Amygdala (tissue), 56 donors: ENCODE data around the gene FNDC3B.
"Not testable (repeated sequence)": the region's sequence is repeated elsewhere in the genome, so short reads cannot be mapped to it uniquely, and the experiment has no call there.

Experiments used
- DNase-seq, 56 donors: peaks; one replicate each; lab custom pipeline; 2025; lab: John Stamatoyannopoulos, UW

The FNDC3B gene

DNA sequence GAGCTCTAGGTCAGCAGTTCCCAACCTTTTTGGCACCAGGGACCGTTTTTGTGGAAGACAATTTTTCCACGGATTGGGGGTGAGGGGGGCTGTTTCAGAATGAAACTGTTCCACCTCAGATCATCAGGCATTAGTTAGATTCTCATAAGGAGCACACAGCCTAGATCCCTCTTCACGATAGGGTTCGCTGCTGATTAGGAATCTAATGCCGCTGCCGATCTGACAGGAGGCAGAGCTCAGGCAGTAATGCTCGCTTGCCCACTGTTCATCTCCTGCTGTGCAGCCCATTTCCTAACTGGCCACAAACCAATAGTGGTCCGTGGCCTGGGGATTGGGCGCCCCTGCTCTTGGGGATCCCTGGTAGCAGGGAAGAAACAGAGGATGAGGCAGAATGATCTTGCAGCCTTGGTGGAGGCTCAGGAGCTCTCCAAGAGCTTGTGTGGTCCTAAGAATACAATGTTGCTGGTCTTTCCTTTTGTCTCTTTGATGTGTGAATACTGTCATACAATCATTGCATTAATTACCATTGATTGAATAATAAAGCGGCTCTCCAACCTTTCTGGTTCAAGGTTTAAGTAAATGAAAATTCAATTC is 183.2 kb downstream of the FNDC3B start:
- DNase-seq, result no peak

DNA sequence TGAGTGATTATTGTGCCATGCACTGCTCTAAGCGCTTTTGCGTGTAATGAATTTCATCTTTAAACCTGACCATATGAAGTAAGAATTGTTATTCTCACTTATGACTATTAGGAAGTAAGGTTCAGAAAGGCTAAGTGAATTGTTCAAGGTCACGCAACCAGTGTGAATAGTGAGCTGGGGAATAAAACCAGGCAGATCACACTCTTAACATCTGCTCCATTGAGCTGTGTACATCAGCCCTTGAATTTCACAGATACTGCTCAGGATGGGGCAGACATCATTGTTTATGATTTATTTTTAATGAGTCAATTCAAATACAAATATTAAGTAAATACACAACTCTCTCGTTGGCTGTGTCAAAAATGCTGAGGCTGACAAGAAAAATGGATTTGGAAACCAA is 184.5 kb downstream of the FNDC3B start:
- no peak for DNase-seq

DNA sequence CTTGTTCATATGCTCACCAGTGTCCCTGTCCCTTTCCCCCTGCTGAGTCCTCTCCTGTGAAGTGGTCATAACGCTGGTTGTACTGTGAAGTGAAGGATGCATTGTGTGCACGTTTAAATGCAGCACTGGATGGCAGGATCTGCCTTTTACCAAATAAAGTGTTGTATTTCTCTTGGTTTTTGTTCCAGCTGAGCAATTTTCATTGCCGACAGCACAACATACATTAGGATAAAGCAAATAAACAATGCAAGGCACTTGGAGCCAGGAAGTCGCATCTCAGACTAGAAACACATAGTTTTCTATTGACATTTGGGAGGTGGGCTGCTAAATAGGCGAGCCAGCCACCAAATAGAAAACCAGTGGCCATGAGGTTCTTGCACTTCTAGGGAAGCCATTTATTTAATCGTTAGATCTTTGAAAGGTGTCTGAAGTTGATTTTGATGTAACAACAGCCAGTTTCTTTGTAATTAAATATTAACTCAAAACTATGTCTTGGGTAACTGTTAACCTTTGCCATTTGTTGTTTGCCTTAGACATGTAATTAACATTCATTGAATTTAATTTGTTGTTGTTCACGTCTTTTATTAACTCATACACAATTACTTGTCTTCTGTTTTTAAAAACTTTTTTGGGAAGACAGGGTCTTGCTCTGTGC is 185.3 kb downstream of the FNDC3B start:
- DNase-seq, result no peak

DNA sequence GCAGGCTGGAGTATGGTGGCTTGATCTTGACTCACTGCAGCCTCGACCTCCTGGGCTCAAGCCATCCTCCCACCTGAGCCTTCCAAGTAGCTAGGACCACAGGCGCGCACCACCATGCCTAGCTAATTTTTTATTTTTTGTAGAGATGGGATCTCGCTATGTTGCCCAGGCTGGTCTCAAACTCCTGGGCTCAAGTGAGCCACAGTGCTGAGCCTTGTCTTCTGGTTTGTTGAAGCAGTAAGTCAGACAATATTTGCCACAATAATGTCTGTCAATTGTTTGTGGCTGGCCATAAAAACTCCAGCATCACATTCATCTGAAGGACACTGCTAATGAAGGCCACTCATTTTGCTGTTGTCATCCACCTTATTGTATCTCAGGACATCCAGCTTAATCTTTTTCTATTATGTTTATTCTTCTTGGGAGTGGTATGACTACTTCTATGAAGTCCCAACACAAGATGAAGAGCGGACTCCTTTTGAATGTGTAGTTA is 185.9 kb downstream of the FNDC3B start:
- no peak for DNase-seq

DNA sequence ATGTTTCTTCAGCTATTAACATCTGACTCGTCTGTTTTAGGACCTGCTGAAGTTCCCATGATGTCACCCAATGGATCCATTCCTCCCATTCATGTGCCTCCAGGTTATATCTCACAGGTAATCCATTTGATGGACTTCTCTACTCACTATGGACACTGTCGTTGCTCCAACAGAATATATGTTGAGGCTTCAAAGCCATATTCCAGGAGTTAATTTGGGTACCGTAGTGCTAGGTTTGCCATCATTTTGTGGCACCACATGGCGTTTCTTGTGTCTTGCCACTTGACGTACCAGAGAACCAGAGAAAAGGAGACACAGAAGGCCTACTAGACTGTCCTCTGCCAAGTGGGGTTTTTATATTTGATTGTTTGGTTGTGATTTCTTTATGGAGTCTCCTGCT is 187.5 kb downstream of the FNDC3B start:
- DNase-seq, result no peak

DNA sequence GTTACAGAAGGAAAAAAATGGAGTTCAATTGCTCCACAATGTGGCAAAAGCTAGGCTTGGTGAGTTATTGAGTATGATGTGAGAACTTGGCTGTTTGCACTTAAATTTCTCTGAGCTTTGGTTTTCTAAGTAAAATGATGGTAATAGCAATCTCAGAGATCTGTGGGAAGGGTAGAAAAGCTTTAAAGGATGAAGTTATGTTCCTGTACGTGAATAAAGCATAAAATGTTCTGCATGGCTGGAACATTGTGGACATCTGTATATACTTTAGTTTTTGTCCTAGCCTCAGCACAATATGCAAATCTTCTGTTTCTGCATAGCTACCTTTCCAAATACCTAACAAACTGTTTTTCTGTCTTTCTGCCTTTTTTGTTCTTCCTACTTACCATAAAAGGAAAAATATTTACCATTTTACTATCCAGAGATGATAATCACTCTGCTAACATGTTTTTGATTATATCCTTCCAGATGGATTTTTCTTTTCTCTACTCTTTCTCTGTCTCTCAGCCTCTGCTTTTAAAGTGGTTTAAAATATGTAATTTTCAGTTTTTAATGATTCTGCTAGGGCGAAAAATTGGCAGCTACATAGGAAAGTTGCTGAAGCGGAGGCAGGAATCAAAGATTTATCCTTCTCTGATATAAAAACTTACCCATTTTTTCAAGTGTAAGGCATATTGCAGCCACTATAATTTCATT is 188.1 kb downstream of the FNDC3B start:
- DNase-seq, result no peak

DNA sequence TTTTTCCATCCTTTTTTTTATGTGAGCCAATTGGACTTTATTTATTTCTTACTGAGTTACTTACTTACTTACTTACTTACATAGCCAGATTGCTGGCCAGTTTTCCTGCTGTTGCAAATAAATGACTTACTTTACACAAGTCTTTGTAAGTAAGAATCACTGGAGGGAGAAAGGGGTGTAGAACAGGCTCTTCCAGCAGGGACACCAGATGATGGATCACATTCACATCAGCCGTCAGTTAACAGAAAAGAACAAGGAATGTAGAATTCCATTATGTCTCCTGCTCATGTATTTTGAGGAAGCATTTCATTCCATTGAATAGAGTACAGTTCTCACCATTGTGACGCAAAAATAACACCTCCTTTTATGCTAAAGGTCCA is 188.6 kb downstream of the FNDC3B start:
- no peak for DNase-seq

DNA sequence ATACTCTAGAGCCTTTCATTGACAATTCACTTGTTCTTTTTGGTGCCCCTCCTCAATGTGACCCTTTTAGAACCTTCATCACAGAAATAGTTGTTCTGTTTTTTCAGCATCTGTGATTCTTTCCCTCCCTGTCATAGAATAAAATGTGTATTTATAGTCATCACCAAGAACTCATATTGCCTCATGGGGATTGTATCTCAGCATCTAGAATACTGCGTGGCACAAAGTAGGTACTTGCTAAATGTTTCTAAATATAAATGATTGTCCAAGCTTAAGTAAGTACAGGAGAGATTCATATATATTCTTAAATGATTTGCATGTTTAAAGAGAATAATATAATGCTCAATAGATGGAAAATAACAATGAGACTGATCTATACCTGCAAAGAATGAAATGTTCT is 190.1 kb downstream of the FNDC3B start:
- no peak for DNase-seq

DNA sequence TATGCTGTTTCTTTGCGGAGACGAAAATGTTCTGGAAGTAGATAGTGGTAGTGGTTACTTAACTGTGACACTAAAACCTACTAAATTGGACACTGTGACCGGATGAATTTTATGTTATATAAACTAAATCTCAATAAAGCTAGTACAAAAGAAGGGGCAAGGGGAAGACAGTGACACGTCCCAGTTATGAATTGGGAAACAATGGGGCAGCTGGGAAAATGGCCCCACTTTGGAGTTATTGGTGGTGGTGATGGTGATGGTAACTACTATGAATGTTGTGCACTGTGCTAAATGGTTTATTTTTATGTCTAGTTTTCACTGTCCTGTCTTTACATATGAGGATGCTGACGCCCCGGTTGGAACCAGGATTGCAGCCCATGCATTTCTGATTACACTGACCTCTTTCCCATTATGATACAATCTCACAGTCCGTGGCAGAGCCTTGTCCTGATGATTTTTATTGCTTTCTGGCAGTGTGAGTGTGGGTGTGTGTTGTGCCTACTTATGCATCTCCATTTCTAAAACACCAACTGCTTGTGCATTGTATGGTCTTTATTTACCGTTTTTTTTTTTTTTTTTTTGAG is 192.0 kb downstream of the FNDC3B start:
- DNase-seq, result no peak

DNA sequence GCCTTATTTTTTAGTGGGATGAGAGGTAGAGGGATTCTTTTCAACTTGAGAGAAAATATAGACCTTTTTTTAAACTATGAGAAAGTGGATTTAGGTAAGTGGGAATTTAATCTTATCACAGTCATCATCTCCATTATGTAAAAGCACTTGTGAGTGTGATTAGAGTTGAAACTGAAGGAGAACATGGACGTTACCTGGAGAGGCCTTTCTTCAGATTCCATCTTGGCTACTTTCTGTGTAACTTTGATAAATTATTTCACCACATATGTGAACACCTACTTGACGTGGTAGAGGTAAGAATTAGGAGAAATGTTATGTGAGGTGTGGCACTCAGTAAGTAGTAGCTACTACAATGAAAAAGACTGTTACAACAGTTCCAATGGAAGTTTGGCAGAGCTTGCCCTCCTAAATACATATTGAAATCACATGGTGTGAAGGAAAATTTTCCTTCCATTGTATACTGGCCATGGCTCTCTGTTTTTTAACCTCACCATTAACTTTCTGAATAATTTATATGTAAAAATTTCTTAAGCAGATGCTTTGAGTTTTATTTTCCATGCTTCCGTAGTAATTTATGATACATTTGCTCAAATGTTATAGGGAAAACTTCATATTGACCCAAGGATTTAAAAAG is 193.3 kb downstream of the FNDC3B start:
- DNase-seq, result no peak

DNA sequence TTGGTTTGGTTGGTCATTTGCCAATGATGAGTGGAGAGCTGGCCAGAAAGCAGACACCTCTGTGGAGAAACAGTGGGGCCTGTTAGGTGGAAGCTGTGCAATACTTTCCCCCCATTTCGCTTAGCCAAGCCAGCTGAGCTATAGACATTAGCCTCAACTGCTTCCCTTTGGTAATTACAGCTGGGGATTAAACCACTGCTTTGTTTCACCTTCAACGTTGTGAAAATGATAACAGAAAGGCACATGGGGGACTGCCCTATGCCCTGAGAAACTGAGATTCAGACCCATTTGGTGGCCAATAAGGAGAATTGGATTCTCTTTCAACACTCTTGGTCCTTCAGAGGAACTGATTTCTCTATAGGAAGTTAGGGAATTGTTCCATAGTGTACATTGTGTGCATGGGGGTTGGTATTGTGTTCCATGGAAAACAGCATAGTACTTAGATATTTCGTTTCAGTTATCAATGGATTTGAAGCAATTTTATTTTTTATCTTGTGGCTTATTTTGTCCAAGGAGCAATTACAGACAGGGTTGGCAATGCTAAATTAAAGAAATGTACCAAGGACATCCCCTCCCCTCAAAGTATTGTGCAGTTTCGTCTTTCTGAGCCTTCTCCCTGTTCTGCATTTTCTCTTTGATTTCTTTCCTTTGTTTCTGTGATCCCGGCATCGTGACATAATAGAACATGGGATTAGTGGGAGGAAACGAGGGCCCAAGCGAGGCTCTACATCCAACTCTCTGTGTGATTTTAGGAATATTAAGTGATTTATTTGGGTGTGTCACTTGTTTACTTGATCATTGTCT is 194.3 kb downstream of the FNDC3B start:
- no peak for DNase-seq

DNA sequence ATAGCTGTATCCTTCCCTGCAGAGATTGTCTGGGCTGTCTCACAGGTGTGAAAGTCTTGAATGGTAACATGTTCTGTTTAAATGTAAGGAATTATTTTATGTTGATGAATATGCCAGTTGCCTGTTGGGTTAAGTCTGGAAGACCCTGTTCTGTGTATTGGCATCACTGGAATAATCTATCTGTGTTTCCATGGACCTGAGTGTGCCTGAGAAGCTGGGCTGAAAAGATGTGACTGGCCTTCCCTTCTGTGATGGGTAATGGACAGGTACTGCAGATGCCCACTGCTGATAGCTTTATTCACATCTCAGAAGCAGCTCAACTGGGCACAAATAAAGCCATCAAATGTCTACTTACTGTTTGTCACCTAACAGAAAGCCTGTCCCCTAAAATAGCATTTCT is 196.3 kb downstream of the FNDC3B start:
- DNase-seq, result no peak

DNA sequence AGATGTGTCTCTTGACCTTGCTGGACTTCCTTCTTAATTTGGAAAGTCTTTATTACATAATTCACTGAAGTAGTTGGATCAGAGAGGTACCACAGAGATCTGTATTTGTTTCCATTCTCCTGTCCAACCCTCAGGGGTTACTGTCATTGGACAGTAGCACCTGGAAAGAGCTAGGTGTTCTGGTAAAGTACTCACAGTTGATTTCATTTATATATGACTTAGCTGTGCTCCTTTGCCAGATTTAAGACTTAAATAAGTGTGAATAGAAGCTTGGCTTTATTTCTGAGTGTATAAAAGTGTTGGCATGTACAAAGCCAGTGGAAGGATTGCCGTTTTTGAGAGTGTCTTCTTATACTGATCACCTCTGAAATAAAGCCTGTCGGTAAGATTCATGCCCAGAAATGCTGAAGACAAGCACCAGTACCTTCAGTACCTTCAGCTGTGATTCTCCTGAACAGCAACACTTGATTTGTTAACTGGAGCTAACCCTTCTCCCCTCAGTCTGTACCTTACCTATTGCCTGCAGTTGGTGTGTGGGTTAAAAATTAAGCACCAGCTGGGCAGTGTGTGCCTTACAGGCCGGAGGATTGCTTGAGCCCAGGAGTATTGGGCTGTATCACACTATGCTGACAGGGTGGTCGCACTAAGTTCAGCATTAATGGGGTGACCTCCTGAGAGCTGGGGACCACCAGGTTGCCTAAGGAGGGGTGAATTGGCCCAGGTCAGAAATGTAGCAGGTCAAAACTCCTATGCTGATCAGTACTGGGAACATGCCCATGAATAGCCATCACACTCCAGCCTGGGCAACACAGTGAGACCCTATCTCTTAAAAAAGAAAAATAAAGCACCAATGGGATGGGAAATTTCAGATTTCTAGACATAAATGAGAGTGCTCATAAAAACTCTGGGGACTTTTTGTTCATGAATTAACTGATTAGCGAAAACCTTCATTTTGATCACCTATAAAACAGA is 197.7 kb downstream of the FNDC3B start:
- no peak for DNase-seq

DNA sequence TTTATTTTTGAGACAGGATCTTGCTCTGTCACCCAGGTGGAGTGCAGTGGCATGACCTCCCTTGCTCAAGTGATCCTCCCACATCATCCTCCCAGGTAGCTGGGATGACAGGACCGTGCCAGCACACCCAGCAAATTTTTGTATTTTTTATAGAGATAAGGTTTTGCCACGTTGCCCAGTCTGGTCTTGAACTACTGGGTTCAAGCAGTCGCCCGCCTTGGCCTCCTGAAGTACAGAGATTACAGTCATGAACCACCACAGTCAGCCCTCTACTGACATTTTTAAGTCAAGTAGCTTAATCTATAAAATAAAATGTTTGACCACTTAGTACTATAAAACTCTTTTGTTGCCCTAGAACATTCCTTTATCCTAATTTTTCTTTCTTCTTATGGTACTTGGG is 198.8 kb downstream of the FNDC3B start:
- DNase-seq, result no peak

DNA sequence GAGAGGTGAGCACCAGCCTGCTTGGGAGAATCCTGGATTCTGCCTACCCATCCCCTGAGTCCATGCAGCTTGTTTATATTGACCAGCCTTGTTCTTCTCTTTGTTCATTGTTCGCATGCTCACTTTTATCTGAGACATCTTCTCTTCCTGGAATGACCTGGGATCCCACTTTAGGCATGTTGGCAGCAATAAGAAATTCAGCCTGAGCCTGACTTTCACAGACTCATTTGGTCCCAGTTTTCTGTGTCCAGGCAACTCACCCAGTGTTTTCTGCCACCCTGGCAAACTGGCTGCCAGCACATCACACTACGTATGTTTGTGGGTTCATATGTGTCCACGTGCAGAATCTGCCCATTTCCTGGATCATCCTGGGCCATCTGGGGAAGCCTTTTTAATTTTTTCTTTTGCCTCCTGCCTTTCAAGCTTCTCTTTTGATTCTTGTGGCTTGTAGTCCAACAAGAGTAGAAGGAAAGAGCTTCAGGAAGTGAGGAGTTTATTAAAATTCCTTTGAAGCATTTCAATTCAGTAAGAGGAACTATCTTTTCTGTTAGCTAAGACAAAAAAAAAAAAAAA is 199.9 kb downstream of the FNDC3B start:
- no peak for DNase-seq

DNA sequence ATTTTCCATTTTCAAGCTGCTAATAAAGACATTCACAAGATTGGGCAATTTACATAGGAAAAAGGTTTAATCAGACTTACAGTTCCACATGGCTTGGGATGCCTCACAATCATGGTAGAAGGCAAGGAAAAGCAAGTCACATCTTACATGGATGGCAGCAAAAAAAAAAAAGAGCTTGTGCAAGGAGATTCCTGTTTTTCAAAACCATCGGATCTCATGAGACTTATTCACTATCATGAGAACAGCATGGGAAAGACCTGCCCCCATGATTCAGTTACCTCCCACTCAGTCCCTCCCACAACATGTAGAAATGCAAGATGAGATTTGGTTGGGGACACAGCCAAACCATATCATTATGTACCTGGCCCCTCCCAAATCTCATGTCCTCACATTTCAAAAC is 202.0 kb downstream of the FNDC3B start:
- DNase-seq, result no peak

DNA sequence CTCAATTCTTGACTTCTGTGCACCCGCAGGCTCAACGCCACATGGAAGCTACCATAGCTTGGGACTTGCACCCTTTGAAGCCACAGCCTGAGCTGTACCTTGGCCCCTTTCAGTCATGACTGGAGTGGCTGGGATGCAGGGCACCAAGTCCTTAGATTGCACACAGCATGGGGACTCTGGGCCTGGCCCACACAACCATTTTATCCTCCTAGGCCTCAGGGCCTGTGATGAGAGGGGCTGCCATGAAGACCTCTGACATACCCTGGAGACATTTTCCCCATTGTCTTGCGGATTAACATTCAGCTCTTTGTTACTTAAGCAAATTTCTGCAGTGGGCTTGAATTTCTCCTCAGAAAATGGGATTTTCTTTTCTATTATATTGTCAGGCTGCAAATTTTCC is 203.1 kb downstream of the FNDC3B start:
- DNase-seq, result not testable (repeated sequence)

DNA sequence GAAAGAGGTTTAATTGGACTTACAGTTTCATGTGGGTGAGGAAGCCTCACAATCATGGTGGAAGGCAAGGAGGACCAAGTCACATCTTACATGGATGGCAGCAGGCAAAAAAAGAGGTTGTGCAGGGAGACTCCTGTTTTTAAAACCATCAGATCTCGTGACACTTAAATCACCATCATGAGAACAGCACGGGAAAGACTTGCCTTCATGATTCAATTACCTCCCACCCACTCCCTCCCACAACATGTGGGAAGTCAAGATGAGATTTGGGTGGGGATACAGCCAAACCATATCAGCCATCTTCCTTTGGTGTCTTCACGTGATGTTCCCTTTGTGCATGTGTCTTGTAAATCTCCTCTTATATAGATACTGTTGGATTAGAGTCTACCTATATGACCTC is 204.0 kb downstream of the FNDC3B start:
- not testable (repeated sequence) for DNase-seq

DNA sequence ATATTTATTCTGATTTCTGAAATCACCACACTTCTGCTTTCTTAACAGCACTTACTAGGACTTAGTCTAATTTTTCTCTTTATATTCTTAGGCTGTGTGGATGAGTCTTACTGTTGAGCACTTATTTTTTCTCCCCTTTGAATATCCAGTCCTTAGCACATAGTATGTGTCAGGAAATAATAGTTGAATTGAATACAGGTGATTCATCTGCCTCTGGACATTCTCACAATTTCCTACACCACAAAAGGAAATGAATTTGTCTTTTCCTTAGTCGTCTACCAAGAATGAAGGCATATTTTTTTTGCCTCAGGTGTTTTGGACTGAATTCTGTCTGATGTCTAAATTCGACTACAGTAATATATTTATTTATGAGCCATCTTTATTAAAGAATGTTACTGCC is 204.6 kb downstream of the FNDC3B start:
- DNase-seq, result no peak
